Measurements from ENCODE around the gene INO80D.

The INO80D gene

DNA sequence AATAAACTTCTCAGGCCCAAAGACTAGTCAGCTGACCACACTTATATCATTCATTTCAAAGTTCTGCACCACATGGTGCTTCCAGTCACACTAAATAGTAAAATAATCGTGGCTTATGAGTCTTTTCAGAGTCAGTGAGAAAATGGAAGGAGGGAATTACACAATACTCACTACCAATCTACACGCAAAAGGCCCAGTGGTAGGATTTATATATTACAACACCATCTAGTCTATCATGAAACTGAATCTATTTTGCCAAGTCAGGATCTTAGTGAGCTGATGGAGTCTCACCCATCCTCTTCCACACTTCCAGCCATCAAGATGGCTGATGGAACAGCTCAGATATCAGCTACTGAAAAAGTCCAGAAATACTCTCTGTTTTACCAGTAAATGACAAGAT is 21.9 kb downstream of the INO80D start:
- ATAC-seq, result no peak
- TF ChIP-seq ZNF70 (CRISPR knock-in tag; IDR thresholded peaks at IDR 0.05) (no peak), RARB (CRISPR knock-in tag; IDR thresholded peaks at IDR 0.05) (no peak), OSR1 (CRISPR knock-in tag; IDR thresholded peaks at IDR 0.05) (no peak), ISL1 (CRISPR knock-in tag; IDR thresholded peaks at IDR 0.05) (no peak), ZFP30 (CRISPR knock-in tag; IDR thresholded peaks at IDR 0.05) (no peak), ZNF8 (CRISPR knock-in tag; IDR thresholded peaks at IDR 0.05) (no peak), ZC3H10 (CRISPR knock-in tag; IDR thresholded peaks at IDR 0.05) (no peak), ESRRG (CRISPR knock-in tag; IDR thresholded peaks at IDR 0.05) (no peak), BACH2 (CRISPR knock-in tag; IDR thresholded peaks at IDR 0.05; ENCODE audit: borderline replicate concordance) (no peak), ZFP3 (CRISPR knock-in tag; IDR thresholded peaks at IDR 0.05) (no peak)
- TF ChIP-seq, protein P1, sequence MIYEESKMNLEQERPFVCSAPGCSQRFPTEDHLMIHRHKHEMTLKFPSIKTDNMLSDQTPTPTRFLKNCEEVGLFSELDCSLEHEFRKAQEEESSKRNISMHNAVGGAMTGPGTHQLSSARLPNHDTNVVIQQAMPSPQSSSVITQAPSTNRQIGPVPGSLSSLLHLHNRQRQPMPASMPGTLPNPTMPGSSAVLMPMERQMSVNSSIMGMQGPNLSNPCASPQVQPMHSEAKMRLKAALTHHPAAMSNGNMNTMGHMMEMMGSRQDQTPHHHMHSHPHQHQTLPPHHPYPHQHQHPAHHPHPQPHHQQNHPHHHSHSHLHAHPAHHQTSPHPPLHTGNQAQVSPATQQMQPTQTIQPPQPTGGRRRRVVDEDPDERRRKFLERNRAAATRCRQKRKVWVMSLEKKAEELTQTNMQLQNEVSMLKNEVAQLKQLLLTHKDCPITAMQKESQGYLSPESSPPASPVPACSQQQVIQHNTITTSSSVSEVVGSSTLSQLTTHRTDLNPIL (CRISPR knock-in tag; IDR thresholded peaks at IDR 0.05; ENCODE audit: low read depth), result no peak

DNA sequence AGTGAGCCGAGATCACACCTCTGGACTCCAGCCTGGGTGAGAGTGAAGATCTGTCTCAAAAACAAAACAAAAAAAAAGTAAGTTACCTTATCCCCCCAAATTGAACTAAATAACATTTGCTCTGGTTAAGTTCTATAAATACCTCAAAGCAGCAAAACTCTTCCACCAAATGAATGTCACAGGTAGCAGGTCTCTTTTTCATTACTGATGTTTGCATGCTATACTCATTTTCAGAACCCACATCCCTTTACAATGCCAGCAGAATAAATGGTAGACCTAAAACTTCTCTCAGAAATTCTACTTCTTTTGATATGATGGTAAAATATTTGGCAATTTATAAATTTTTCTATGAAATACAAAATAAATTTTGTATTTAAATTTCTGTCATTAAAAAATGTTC is 22.3 kb downstream of the INO80D start:
- TF ChIP-seq, protein P2, sequence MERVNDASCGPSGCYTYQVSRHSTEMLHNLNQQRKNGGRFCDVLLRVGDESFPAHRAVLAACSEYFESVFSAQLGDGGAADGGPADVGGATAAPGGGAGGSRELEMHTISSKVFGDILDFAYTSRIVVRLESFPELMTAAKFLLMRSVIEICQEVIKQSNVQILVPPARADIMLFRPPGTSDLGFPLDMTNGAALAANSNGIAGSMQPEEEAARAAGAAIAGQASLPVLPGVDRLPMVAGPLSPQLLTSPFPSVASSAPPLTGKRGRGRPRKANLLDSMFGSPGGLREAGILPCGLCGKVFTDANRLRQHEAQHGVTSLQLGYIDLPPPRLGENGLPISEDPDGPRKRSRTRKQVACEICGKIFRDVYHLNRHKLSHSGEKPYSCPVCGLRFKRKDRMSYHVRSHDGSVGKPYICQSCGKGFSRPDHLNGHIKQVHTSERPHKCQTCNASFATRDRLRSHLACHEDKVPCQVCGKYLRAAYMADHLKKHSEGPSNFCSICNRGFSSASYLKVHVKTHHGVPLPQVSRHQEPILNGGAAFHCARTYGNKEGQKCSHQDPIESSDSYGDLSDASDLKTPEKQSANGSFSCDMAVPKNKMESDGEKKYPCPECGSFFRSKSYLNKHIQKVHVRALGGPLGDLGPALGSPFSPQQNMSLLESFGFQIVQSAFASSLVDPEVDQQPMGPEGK (CRISPR knock-in tag; IDR thresholded peaks at IDR 0.05; ENCODE audit: borderline replicate concordance), result no peak
- no peak for TF ChIP-seq RARB (CRISPR knock-in tag; IDR thresholded peaks at IDR 0.05)
- TF ChIP-seq ZFP3 (CRISPR knock-in tag; IDR thresholded peaks at IDR 0.05), result no peak
- TF ChIP-seq BACH2 (CRISPR knock-in tag; IDR thresholded peaks at IDR 0.05; ENCODE audit: borderline replicate concordance), result no peak
- ATAC-seq, result no peak

DNA sequence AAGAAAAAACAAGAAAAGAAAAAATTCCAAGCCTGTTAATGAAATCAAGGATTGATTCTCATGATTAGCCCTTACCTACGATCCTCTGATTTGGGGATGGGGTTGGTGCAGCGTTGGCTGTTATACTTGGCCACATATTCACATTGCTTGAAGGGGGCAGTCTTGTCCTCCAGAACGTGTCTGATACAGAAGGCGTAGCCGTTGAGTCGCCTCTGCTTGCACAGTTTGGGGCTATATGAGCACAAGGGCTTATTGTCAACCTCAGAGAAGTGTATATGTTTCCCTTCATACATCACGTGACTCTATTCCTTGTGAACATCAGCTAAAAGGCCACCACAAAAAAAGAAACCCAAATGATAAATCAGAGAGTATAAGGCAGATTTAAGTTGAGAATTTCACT is 23.2 kb downstream of the INO80D start:
- TF ChIP-seq, protein P2 (CRISPR knock-in tag; IDR thresholded peaks at IDR 0.05; ENCODE audit: borderline replicate concordance), result no peak
- TF ChIP-seq ZNF565 (CRISPR knock-in tag; conservative IDR thresholded peaks at IDR 0.05; ENCODE audit: low read depth), result no peak
- TF ChIP-seq, protein P3, sequence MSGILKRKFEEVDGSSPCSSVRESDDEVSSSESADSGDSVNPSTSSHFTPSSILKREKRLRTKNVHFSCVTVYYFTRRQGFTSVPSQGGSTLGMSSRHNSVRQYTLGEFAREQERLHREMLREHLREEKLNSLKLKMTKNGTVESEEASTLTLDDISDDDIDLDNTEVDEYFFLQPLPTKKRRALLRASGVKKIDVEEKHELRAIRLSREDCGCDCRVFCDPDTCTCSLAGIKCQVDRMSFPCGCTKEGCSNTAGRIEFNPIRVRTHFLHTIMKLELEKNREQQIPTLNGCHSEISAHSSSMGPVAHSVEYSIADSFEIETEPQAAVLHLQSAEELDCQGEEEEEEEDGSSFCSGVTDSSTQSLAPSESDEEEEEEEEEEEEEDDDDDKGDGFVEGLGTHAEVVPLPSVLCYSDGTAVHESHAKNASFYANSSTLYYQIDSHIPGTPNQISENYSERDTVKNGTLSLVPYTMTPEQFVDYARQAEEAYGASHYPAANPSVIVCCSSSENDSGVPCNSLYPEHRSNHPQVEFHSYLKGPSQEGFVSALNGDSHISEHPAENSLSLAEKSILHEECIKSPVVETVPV (CRISPR knock-in tag; IDR thresholded peaks at IDR 0.05), result no peak
- no peak for TF ChIP-seq ZC3H10 (CRISPR knock-in tag; IDR thresholded peaks at IDR 0.05)
- ATAC-seq, result no peak

DNA sequence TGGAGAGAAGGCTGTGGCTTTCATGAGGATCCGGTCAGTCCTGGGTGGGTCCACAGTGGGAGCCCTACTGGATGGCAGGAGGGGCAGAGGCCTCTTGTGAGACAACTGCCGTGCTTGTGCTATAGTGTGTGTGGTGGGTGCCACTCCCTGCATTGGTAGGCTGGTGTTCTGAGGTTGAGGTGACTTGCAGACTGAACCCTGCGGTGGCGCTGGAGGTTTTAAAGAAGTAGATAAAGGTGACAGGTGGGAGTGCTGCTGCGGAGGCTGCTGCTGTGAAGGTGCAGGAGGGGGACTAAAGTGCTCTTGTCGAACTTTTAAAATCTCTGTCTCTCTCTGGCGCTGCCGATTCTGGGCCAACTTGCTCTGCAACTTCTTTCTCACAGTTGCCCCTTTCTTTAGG is 29.7 kb downstream of the INO80D start:
- ATAC-seq, result no peak
- TF ChIP-seq BACH2 (CRISPR knock-in tag; IDR thresholded peaks at IDR 0.05; ENCODE audit: borderline replicate concordance), result no peak
- TF ChIP-seq, protein P3 (CRISPR knock-in tag; IDR thresholded peaks at IDR 0.05), result no peak
- TF ChIP-seq ZNF565 (CRISPR knock-in tag; conservative IDR thresholded peaks at IDR 0.05; ENCODE audit: low read depth), result no peak

DNA sequence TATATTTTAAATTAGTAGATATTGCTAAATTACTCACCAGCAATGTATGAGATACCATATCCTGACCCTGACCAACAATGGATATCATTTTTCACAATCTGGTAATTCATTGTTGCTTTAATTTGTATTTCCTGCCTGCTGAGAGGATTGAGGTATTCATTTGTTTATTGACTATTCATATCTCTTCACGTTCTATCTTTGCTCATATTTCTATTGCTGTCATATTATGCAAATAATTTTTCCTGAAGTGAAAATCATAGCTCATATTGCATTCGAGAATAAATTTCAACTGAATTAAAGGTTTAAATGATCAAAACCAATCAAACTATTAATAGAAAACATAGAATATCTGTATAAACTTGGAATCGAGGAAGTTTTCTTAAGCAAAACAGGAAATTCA is 31.0 kb downstream of the INO80D start:
- TF ChIP-seq ZNF8 (CRISPR knock-in tag; IDR thresholded peaks at IDR 0.05) (no peak), ARNTL (CRISPR knock-in tag; IDR thresholded peaks at IDR 0.05; ENCODE audit: borderline replicate concordance, low read depth) (no peak), TCF4 (CRISPR knock-in tag; IDR thresholded peaks at IDR 0.05; ENCODE audit: borderline replicate concordance) (no peak), PPARA (CRISPR knock-in tag; IDR thresholded peaks at IDR 0.05; ENCODE audit: borderline replicate concordance) (no peak)
- ATAC-seq, result no peak

Measured in SK-N-SH treated with all-trans-retinoic acid at 6 μM for 48 hours (cell line).